Measurements from ENCODE around the gene C16orf74.

GRCh38 chr16:85659805-85660511 lies 90.9 kb downstream of the C16orf74 start:
- TF ChIP-seq POLR2A (IDR thresholded peaks at IDR 0.05) (no peak), CTCF (IDR thresholded peaks at IDR 0.05) (peak in 1 of 3 donors; percentile 37)
